Measurements from ENCODE around the gene ZNF622. TPM values are rescaled to one million over a fixed set of nuclear protein-coding genes. Genes with fewer than 3 reads are reported as not detected.

The ZNF622 gene
- total and polyA plus RNA-seq, 10 of the 15 experiments (the other 5 are each of a cell fraction or from before 2014, with no cell fraction given) = 9.0 to 60.3 (median 31.0) TPM

DNA sequence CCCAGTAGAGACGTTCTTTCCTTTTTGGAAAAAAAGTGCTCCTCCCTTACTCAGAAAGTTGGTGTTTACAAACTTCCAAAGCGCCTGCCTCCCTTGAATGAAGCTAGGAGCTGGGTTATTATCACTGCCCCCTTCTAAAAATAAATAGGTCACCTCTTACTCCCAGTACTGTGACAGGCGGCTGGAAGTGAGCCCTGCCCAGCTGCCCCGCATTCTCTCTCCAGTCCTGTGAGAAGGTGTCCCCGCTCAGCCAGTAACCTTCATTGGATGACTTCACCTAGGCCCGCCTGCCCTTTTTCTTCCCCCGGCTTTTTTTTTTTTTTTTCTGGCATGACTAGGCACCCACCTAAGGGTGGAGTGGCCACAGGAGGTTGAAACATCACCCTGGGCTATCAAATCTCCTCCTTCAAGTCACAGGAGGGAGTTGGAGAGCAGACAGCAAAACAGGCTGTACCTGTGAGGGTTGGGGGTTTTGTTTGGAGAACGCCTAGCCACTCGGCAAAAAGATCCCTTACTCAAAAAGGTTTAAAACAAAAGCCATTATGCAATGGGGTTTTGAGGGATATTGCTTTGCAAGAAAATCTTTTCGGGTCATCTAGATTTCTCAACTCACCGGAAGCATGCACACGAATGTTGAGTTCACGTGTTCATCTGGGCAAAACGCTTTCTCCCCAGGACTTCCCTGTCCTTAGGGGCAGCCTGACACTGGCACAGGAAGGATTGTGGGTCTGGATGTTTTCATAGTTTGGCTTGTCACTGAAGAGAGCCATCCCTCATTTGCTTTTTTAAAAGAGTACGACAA, 43.3 kb upstream of the ZNF622 start:
- DNase-seq (ENCODE audit: low read depth, low spot score) = no peak
- Histone ChIP-seq H3K27ac (ENCODE audit: control insufficient read depth, insufficient read depth) (no peak overlapping the region), H3K9ac (ENCODE audit: control insufficient read depth, insufficient read depth, low read length) (no peak overlapping the region), H3K27me3 (replicated peaks in 1 of 2; ENCODE audit: control insufficient read depth in 2 of 2, insufficient read depth in 2 of 2, low read length in 1 of 2) (no peaks in the 10 kb centered on the region), H3K4me2 (ENCODE audit: control insufficient read depth, insufficient read depth) (no peak overlapping the region), H3K4me1 (ENCODE audit: control insufficient read depth, insufficient read depth, low read length) (no peaks in the 10 kb centered on the region), H4K20me1 (ENCODE audit: control insufficient read depth, insufficient read depth) (no peaks in the 10 kb centered on the region), H3K9me3 (replicated peaks; ENCODE audit: control insufficient read depth, insufficient read depth, low read length) (no peaks in the 10 kb centered on the region), H3K79me2 (ENCODE audit: control insufficient read depth, insufficient read depth, low read length) (no peaks in the 10 kb centered on the region), H3K4me3 (no peak overlapping the region), H3K36me3 (ENCODE audit: control insufficient read depth in 2 of 2, insufficient read depth in 2 of 2, low read length in 1 of 2) (no peaks in the 10 kb centered on the region), H2AFZ (ENCODE audit: control insufficient read depth, low read depth, low read length) (no peak overlapping the region)
- WGBS (ENCODE audit: insufficient coverage, insufficient replicate concordance, low lambda C conversion rate, missing lambda C conversion rate) = 56% methylated on average over 14 of the region's 15 CpGs
- RAD21 ChIA-PET (ENCODE audit: unreplicated experiment) = no interaction called here
- no TSS peak for BruUV-seq (replicated peaks)
- CTCF ChIA-PET = no interaction called here
- ATAC-seq = no peak
- POLR2A ChIA-PET = no interaction called here
- SMC1A ChIA-PET (ENCODE audit: uncharacterized antibody, unreplicated experiment) = no interaction called here
- intact Hi-C loops (cut with micrococcal nuclease; ENCODE audit: unreplicated experiment) = no loop called here
- in situ Hi-C loops (cut with MboI) = no loop called here
- no peak for FAIRE-seq
- TF ChIP-seq RAD21 (IDR thresholded peaks at IDR 0.05; ENCODE audit: insufficient read depth, low read depth, low read length) (no peak), FOS (IDR thresholded peaks at IDR 0.05; ENCODE audit: borderline replicate concordance, extremely low read depth, insufficient read length) (no peak), TBL1XR1 (IDR thresholded peaks at IDR 0.05; ENCODE audit: low read depth, low read length) (no peak), TCF3 (IDR thresholded peaks at IDR 0.05; ENCODE audit: borderline replicate concordance, insufficient read depth, low read depth, low read length) (no peak), CBX3 (IDR thresholded peaks at IDR 0.05; ENCODE audit: borderline replicate concordance, low read depth) (no peak), POLR2AphosphoS2 (IDR thresholded peaks at IDR 0.05; ENCODE audit: low read depth, low read length) (no peak), GABPA (IDR thresholded peaks at IDR 0.05; ENCODE audit: low read depth) (no peak), CREM (IDR thresholded peaks at IDR 0.05; ENCODE audit: low read depth) (no peak), YY1 (IDR thresholded peaks at IDR 0.05; ENCODE audit: low read depth, low read length) (no peak), BHLHE40 (IDR thresholded peaks at IDR 0.05; ENCODE audit: borderline replicate concordance in 1 of 2, low read depth in 2 of 2, low read length in 1 of 2) (no peak), SMARCA5 (IDR thresholded peaks at IDR 0.05) (no peak), CREB1 (IDR thresholded peaks at IDR 0.05; ENCODE audit: low read depth) (no peak), SIX5 (IDR thresholded peaks at IDR 0.05; ENCODE audit: low read depth, low read length, severe bottlenecking) (no peak)
- TF ChIP-seq, protein P1, sequence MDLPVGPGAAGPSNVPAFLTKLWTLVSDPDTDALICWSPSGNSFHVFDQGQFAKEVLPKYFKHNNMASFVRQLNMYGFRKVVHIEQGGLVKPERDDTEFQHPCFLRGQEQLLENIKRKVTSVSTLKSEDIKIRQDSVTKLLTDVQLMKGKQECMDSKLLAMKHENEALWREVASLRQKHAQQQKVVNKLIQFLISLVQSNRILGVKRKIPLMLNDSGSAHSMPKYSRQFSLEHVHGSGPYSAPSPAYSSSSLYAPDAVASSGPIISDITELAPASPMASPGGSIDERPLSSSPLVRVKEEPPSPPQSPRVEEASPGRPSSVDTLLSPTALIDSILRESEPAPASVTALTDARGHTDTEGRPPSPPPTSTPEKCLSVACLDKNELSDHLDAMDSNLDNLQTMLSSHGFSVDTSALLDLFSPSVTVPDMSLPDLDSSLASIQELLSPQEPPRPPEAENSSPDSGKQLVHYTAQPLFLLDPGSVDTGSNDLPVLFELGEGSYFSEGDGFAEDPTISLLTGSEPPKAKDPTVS (IDR thresholded peaks at IDR 0.05; ENCODE audit: low read depth, low read length) = no peak
- TF ChIP-seq, protein P2, sequence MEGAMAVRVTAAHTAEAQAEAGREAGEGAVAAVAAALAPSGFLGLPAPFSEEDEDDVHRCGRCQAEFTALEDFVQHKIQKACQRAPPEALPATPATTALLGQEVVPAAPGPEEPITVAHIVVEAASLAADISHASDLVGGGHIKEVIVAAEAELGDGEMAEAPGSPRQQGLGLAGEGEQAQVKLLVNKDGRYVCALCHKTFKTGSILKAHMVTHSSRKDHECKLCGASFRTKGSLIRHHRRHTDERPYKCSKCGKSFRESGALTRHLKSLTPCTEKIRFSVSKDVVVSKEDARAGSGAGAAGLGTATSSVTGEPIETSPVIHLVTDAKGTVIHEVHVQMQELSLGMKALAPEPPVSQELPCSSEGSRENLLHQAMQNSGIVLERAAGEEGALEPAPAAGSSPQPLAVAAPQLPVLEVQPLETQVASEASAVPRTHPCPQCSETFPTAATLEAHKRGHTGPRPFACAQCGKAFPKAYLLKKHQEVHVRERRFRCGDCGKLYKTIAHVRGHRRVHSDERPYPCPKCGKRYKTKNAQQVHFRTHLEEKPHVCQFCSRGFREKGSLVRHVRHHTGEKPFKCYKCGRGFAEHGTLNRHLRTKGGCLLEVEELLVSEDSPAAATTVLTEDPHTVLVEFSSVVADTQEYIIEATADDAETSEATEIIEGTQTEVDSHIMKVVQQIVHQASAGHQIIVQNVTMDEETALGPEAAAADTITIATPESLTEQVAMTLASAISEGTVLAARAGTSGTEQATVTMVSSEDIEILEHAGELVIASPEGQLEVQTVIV (IDR thresholded peaks at IDR 0.05; ENCODE audit: borderline replicate concordance, partially characterized antibody) = no peak
- TF ChIP-seq, protein P3, sequence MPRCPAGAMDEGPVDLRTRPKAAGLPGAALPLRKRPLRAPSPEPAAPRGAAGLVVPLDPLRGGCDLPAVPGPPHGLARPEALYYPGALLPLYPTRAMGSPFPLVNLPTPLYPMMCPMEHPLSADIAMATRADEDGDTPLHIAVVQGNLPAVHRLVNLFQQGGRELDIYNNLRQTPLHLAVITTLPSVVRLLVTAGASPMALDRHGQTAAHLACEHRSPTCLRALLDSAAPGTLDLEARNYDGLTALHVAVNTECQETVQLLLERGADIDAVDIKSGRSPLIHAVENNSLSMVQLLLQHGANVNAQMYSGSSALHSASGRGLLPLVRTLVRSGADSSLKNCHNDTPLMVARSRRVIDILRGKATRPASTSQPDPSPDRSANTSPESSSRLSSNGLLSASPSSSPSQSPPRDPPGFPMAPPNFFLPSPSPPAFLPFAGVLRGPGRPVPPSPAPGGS (IDR thresholded peaks at IDR 0.05; ENCODE audit: borderline replicate concordance, insufficient read depth, low read depth, low read length, poor library complexity, severe bottlenecking) = no peak
- TF ChIP-seq, protein P4, sequence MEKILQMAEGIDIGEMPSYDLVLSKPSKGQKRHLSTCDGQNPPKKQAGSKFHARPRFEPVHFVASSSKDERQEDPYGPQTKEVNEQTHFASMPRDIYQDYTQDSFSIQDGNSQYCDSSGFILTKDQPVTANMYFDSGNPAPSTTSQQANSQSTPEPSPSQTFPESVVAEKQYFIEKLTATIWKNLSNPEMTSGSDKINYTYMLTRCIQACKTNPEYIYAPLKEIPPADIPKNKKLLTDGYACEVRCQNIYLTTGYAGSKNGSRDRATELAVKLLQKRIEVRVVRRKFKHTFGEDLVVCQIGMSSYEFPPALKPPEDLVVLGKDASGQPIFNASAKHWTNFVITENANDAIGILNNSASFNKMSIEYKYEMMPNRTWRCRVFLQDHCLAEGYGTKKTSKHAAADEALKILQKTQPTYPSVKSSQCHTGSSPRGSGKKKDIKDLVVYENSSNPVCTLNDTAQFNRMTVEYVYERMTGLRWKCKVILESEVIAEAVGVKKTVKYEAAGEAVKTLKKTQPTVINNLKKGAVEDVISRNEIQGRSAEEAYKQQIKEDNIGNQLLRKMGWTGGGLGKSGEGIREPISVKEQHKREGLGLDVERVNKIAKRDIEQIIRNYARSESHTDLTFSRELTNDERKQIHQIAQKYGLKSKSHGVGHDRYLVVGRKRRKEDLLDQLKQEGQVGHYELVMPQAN (conservative IDR thresholded peaks at IDR 0.05) = no peak

Measured in GM12878 (cell line).